A172 (cell line): Measurements from ENCODE around the gene LRG1. TPM values are rescaled to one million over a fixed set of nuclear protein-coding genes. Genes with fewer than 3 reads are reported as not detected.

Experiments
- DNase-seq: peaks from one replicate; pipeline ENCODE4 v3.0.0-alpha.2; 2015; ENCODE audit warnings: low spot score
- total RNA-seq: library from RNA; depleted of rRNA; stranded (reverse); fragments of >200 nt; shearing (Covaris generic); gene quantifications from 2 replicates; pipeline ENCODE4 v1.2.3, GENCODE V29; 2014; rRNA removed

Gene LRG1
- total RNA-seq, 1 experiment from 2014 or later: 0.09 TPM

GRCh38 chr19:4493929-4494690, 45.7 kb downstream of the LRG1 start:
- DNase-seq: no peak

GRCh38 chr19:4493104-4493928, 46.5 kb downstream of the LRG1 start:
- no peak for DNase-seq

- no peak for DNase-seq
Measured at GRCh38 chr19:4492337-4493103, 47.3 kb downstream of the LRG1 start.

- no peak for DNase-seq
Measured at GRCh38 chr19:4491446-4491845, 48.4 kb downstream of the LRG1 start.

- DNase-seq: no peak
Measured at GRCh38 chr19:4488496-4488895, 51.3 kb downstream of the LRG1 start.

GRCh38 chr19:4487572-4487971, 52.3 kb downstream of the LRG1 start:
- no peak for DNase-seq

Other genes starting within 250 kb of the LRG1 start
- gene TMIGD2, start 237.6 kb downstream of the LRG1 start, total RNA-seq: not detected in 2 replicates
- gene FSD1, start 235.4 kb downstream of the LRG1 start, total RNA-seq: 43.2 and 61.1 TPM in 2 replicates
- gene STAP2, start 201.2 kb downstream of the LRG1 start, total RNA-seq: 73.5 and 96.1 TPM in 2 replicates
- 6.4 and 6.6 TPM in 2 replicates for gene MPND, start 196.5 kb downstream of the LRG1 start, total RNA-seq
- gene SH3GL1, start 139.5 kb downstream of the LRG1 start, total RNA-seq: 94.0 and 137 TPM in 2 replicates
- 37.8 and 52.7 TPM in 2 replicates for gene CHAF1A, start 137.4 kb downstream of the LRG1 start, total RNA-seq
- 87.4 and 97.0 TPM in 2 replicates for gene UBXN6, start 82.2 kb downstream of the LRG1 start, total RNA-seq
- gene HDGFL2, start 67.7 kb downstream of the LRG1 start, total RNA-seq: 53.9 and 88.2 TPM in 2 replicates
- 0.17 TPM in 2 replicates for gene PLIN4, start 21.6 kb downstream of the LRG1 start, total RNA-seq
- not detected in 2 replicates for gene PLIN5, start 4.8 kb downstream of the LRG1 start, total RNA-seq
- gene SEMA6B, start 19.6 kb upstream of the LRG1 start, total RNA-seq: 29.2 and 34.1 TPM in 2 replicates
- 7.5 and 9.5 TPM in 2 replicates for gene TNFAIP8L1, start 99.5 kb upstream of the LRG1 start, total RNA-seq
- 200 and 211 TPM in 2 replicates for gene MYDGF, start 130.3 kb upstream of the LRG1 start, total RNA-seq
- 81.8 and 93.3 TPM in 2 replicates for gene DPP9, start 183.8 kb upstream of the LRG1 start, total RNA-seq